K562 (cell line): ENCODE results near the gene LACTBL1. TPM values are rescaled to one million over a fixed set of nuclear protein-coding genes. Genes with fewer than 3 reads are reported as not detected.

Experiments used
- ATAC-seq: fragments of 200-7000 bp; cut with Tn5 transposase; 3 replicates; pipeline ENCODE4 v1.9.1; 2020; ENCODE audit warnings: moderate library complexity
- BruUV-seq: library from RNA; stranded (reverse); fragments of 400-500 nt; replicated peaks from 2 replicates; lab custom pipeline; 2021; lab: Mats Ljungman, UMichigan
- CTCF ChIA-PET: fragments of 300-600 bp; formaldehyde crosslinking; extraction: SDS; loops from one replicate; lab custom pipeline; 2021; ENCODE audit warnings: low intra/inter-chr PET ratio; lab: Yijun Ruan, JAX
- POLR2A ChIA-PET: fragments of 300-600, 350-650 bp; sonication (Branson Sonifier 250); formaldehyde crosslinking; extraction: SDS; loops from one replicate; lab custom pipeline; 2021; ENCODE audit warnings: antibody characterized with exemption, inconsistent platforms; lab: Yijun Ruan, JAX
- DNase-seq, 4 experiments: peaks; one replicate each; pipeline versions ENCODE4 v3.0.0 to v3.0.0-alpha.2; 2011 to 2018; ENCODE audit warnings: low spot score in 3 of 4, mixed read lengths in 3 of 4; ENCODE audit errors: extremely low read depth in 1 of 4
- FAIRE-seq: peaks from 2 replicates; lab custom pipeline; 2011; peaks lifted over from hg19 to GRCh38; lab: Jason Lieb, UNC
- H2AFZ ChIP-seq: 2 replicates; pipeline ENCODE4 v1.6.0; 2011; ENCODE audit warnings: low read depth, low read length, control low read depth, inconsistent platforms
- H3K27ac ChIP-seq: fragments of 200-600 bp; 3 replicates; pipeline ENCODE4 v1.8.0; 2011; ENCODE audit warnings: low read depth, mild to moderate bottlenecking, control low read depth, inconsistent platforms, low read length, moderate library complexity, mixed read lengths; ENCODE audit errors: extremely low read depth
- H3K27me3 ChIP-seq, 2 experiments: fragments of 300-600 bp in 1 of 2; 2 replicates in 1 of 2; 3 replicates in 1 of 2; pipeline versions ENCODE4 v1.6.0 to v1.8.0; 2011; ENCODE audit warnings: inconsistent platforms in 2 of 2, low read length in 2 of 2, mild to moderate bottlenecking in 1 of 2, mixed read lengths in 1 of 2, moderate library complexity in 1 of 2; ENCODE audit not compliant: control insufficient read depth in 2 of 2, insufficient read depth in 2 of 2
- H3K36me3 ChIP-seq: fragments of 300-600 bp; 3 replicates; pipeline ENCODE4 v1.8.0; 2011; ENCODE audit warnings: mild to moderate bottlenecking, low read length, inconsistent platforms; ENCODE audit not compliant: control insufficient read depth, insufficient read depth
- H3K4me1 ChIP-seq, 2 experiments: fragments of 200-600 bp in 1 of 2; replicated peaks in 1 of 2; 2 replicates in 1 of 2; 3 replicates in 1 of 2; pipeline versions ENCODE4 v1.5.1 to v1.8.0; 2011; ENCODE audit warnings: inconsistent platforms in 2 of 2, low read length in 2 of 2, mild to moderate bottlenecking in 1 of 2, mixed read lengths in 1 of 2, moderate library complexity in 1 of 2; ENCODE audit not compliant: control insufficient read depth in 2 of 2, insufficient read depth in 2 of 2
- H3K4me2 ChIP-seq: 2 replicates; pipeline ENCODE4 v1.6.1; 2011; ENCODE audit warnings: low read length, control low read depth, inconsistent platforms, mixed read lengths; ENCODE audit not compliant: insufficient read depth
- H3K4me3 ChIP-seq: fragments of 200-600 bp; sonication (generic), shearing (Covaris generic); 2 replicates; pipeline ENCODE4 v1.5.1; 2016; ENCODE audit warnings: control low read depth, inconsistent platforms
- H3K79me2 ChIP-seq: fragments of 200-600 bp; 3 replicates; pipeline ENCODE4 v1.8.0; 2011; ENCODE audit warnings: low read length, inconsistent platforms; ENCODE audit not compliant: control insufficient read depth, insufficient read depth
- H3K9ac ChIP-seq, 2 experiments: 2 replicates each; pipeline versions ENCODE4 v1.6.0 to v1.6.1; 2011; ENCODE audit warnings: low read depth in 2 of 2, low read length in 2 of 2, control low read depth in 1 of 2, inconsistent platforms in 1 of 2, mild to moderate bottlenecking in 1 of 2, mixed read lengths in 1 of 2; ENCODE audit not compliant: insufficient read depth in 1 of 2
- H3K9me1 ChIP-seq: one replicate; pipeline ENCODE4 v1.6.0; 2011; ENCODE audit warnings: inconsistent platforms, mild to moderate bottlenecking, low read length, moderate library complexity; ENCODE audit not compliant: control insufficient read depth, insufficient read depth
- H3K9me3 ChIP-seq: replicated peaks from 2 replicates; pipeline ENCODE4 v1.5.1; 2011; ENCODE audit warnings: low read depth, low read length, inconsistent platforms; ENCODE audit not compliant: control insufficient read depth, insufficient read depth
- H4K20me1 ChIP-seq: replicated peaks from 2 replicates; pipeline ENCODE4 v1.6.1; 2011; ENCODE audit warnings: low read length, inconsistent platforms, mixed read lengths; ENCODE audit not compliant: control insufficient read depth, insufficient read depth
- ERF ChIP-seq: fragments of 450-650 bp; formaldehyde crosslinking; IDR thresholded peaks from 2 replicates; pipeline ENCODE4 v1.4.0; 2020; ENCODE audit warnings: mild to moderate bottlenecking, mixed read lengths
- GTF2F1 ChIP-seq: IDR thresholded peaks from 2 replicates; pipeline ENCODE4 v1.6.1; 2011; ENCODE audit warnings: low read depth, low read length, improper control_type of control experiment
- KDM4B ChIP-seq, 2 experiments: fragments of 450-650 bp in 1 of 2; sonication (generic) in 1 of 2; IDR thresholded peaks; 2 replicates each; pipeline ENCODE4 v1.6.1; 2016 to 2017; ENCODE audit warnings: borderline replicate concordance in 2 of 2, antibody characterized with exemption in 1 of 2, low read depth in 1 of 2, mild to moderate bottlenecking in 1 of 2
- NUFIP1 ChIP-seq: fragments of 450-650 bp; IDR thresholded peaks from 2 replicates; pipeline ENCODE4 v1.6.1; 2018; ENCODE audit not compliant: partially characterized antibody
- THAP7 ChIP-seq: fragments of 250-450 bp; sonication (Bioruptor Pico); IDR thresholded peaks from 2 replicates; pipeline ENCODE4 v1.5.0; 2021
- ZC3H11A ChIP-seq: IDR thresholded peaks from 2 replicates; pipeline ENCODE4 v1.6.1; 2012; ENCODE audit warnings: low read depth, low read length, improper control_type of control experiment
- WGBS: fragments of 100-300 bp; shearing (Covaris generic); methylation state at CpG from one replicate; pipeline ENCODE4 v1.1.6; 2016; ENCODE audit warnings: low coverage, mixed read lengths; ENCODE audit not compliant: insufficient coverage; ENCODE audit errors: missing lambda C conversion rate; 5-methylcytosine and 5-hydroxymethylcytosine counted together
- in situ Hi-C: fragments of 300-500 bp; cut with MboI; formaldehyde crosslinking; loops from 4 replicates; pipeline ENCODE4 v1.15.0; 2018; ENCODE audit warnings: inconsistent platforms, mixed read lengths
- intact Hi-C: fragments of 100-400 bp; cut with micrococcal nuclease; formaldehyde crosslinking; loops from 2 replicates; pipeline ENCODE4 v1.14.2; 2022
- polyA plus RNA-seq, 8 experiments: library from polyadenylated mRNA; depleted of rRNA in 4 of 8; stranded (reverse) in 5 of 8; unstranded in 3 of 8; fragments of >200 nt; fragmentation: Nextera tagmentation in 2 of 8; fragmentation: Illumina TruSeq in 1 of 8; extraction: Ambion mirVana in 2 of 8; extraction: Trizol in 1 of 8; gene quantifications; 2 replicates each; pipeline versions ENCODE4 v1.2.1 to v1.2.3, GENCODE V29; 2011 to 2014; ENCODE audit warnings: inconsistent platforms in 1 of 8, missing spikeins in 1 of 8
- total RNA-seq, 7 experiments: library from RNA; depleted of rRNA in 6 of 7; stranded (reverse); fragments of >200 nt in 6 of 7; fragmentation: Illumina TruSeq in 2 of 7; extraction: Trizol in 2 of 7; gene quantifications; 2 replicates each; pipeline versions ENCODE4 v1.2.1 to v1.2.3, GENCODE V29; 2011 to 2021; ENCODE audit warnings: low replicate concordance in 1 of 7
- TF ChIP-seq, protein P1 (sequence below): fragments of 150-350 bp; IDR thresholded peaks from 2 replicates; pipeline ENCODE4 v1.6.1; 2014; ENCODE audit warnings: low read depth, mild to moderate bottlenecking, low read length, borderline replicate concordance
- TF ChIP-seq, protein P2 (sequence below): fragments of 250-450 bp; sonication (Bioruptor Pico); IDR thresholded peaks from 2 replicates; pipeline ENCODE4 v1.4.0; 2020; ENCODE audit warnings: mild to moderate bottlenecking, moderate library complexity

The LACTBL1 gene
- total and polyA plus RNA-seq, 9 of the 15 experiments (the other 6 are each of a cell fraction or from before 2014, with no cell fraction given) = not detected

- TF ChIP-seq, protein P1, sequence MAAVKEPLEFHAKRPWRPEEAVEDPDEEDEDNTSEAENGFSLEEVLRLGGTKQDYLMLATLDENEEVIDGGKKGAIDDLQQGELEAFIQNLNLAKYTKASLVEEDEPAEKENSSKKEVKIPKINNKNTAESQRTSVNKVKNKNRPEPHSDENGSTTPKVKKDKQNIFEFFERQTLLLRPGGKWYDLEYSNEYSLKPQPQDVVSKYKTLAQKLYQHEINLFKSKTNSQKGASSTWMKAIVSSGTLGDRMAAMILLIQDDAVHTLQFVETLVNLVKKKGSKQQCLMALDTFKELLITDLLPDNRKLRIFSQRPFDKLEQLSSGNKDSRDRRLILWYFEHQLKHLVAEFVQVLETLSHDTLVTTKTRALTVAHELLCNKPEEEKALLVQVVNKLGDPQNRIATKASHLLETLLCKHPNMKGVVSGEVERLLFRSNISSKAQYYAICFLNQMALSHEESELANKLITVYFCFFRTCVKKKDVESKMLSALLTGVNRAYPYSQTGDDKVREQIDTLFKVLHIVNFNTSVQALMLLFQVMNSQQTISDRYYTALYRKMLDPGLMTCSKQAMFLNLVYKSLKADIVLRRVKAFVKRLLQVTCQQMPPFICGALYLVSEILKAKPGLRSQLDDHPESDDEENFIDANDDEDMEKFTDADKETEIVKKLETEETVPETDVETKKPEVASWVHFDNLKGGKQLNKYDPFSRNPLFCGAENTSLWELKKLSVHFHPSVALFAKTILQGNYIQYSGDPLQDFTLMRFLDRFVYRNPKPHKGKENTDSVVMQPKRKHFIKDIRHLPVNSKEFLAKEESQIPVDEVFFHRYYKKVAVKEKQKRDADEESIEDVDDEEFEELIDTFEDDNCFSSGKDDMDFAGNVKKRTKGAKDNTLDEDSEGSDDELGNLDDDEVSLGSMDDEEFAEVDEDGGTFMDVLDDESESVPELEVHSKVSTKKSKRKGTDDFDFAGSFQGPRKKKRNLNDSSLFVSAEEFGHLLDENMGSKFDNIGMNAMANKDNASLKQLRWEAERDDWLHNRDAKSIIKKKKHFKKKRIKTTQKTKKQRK = no peak
Observed at GRCh38 chr1:22912311-22912710, 60.4 kb downstream of the LACTBL1 start (continued).

- peaks cover 31 to 91% of the 10 kb centered on the region in 2 experiments for H3K27me3 ChIP-seq
- H3K4me2 ChIP-seq = no peak overlapping the region
- no TSS peak for BruUV-seq
- in situ Hi-C loops = no loop called here
- ATAC-seq = no peak
- no peaks in the 10 kb centered on the region for H3K36me3 ChIP-seq
- H4K20me1 ChIP-seq = peaks cover 21% of the 10 kb centered on the region
- H2AFZ ChIP-seq = no peak overlapping the region
- H3K9ac ChIP-seq = no peak overlapping the region
- no peak for DNase-seq
- peaks cover 0 to 3% of the 10 kb centered on the region in 2 experiments; a peak in 1 of 5 replicates for H3K4me1 ChIP-seq
- TF ChIP-seq, protein P2, sequence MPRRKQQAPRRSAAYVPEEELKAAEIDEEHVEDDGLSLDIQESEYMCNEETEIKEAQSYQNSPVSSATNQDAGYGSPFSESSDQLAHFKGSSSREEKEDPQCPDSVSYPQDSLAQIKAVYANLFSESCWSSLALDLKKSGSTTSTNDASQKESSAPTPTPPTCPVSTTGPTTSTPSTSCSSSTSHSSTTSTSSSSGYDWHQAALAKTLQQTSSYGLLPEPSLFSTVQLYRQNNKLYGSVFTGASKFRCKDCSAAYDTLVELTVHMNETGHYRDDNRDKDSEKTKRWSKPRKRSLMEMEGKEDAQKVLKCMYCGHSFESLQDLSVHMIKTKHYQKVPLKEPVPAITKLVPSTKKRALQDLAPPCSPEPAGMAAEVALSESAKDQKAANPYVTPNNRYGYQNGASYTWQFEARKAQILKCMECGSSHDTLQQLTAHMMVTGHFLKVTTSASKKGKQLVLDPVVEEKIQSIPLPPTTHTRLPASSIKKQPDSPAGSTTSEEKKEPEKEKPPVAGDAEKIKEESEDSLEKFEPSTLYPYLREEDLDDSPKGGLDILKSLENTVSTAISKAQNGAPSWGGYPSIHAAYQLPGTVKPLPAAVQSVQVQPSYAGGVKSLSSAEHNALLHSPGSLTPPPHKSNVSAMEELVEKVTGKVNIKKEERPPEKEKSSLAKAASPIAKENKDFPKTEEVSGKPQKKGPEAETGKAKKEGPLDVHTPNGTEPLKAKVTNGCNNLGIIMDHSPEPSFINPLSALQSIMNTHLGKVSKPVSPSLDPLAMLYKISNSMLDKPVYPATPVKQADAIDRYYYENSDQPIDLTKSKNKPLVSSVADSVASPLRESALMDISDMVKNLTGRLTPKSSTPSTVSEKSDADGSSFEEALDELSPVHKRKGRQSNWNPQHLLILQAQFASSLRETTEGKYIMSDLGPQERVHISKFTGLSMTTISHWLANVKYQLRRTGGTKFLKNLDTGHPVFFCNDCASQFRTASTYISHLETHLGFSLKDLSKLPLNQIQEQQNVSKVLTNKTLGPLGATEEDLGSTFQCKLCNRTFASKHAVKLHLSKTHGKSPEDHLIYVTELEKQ (CRISPR knock-in tag) = no peak
- TF ChIP-seq ZC3H11A (peak; percentile 68; the same call in 1 of the 2 replicates), THAP7 (CRISPR knock-in tag) (no peak), GTF2F1 (no peak), ERF (CRISPR knock-in tag) (no peak), KDM4B (IDR thresholded peaks at IDR 0.05; ENCODE audit: borderline replicate concordance in 2 of 2, low read depth in 1 of 2) (no peak), NUFIP1 (no peak)
- TF ChIP-seq, all 486 proteins: peak for 1
- no peaks in the 10 kb centered on the region for H3K9me1 ChIP-seq
- no peak for FAIRE-seq
- POLR2A ChIA-PET = interaction anchor here (0.9 kb wide), 1 partner anchor 9 kb away, joined by 3 read pairs; no protein-coding TSS in a partner anchor
- H3K27ac ChIP-seq = no peak overlapping the region
- WGBS = 4% methylated on average over 5 of the region's 5 CpGs
- no peaks in the 10 kb centered on the region; the same call in 1 of the 2 replicates for H3K9me3 ChIP-seq
- CTCF ChIA-PET = no interaction called here
- H3K79me2 ChIP-seq = no peaks in the 10 kb centered on the region
- H3K4me3 ChIP-seq = no peak overlapping the region
- intact Hi-C loops = no loop called here
Observed at GRCh38 chr1:22910986-22911651, 61.5 kb downstream of the LACTBL1 start.
